CD14-positive monocyte (primary cell): ENCODE measurements around the gene BICDL1. TPM values are rescaled to one million over a fixed set of nuclear protein-coding genes. Genes with fewer than 3 reads are reported as not detected.
"Not testable (repeated sequence)": the region's sequence is repeated elsewhere in the genome, so short reads cannot be mapped to it uniquely, and the experiment has no call there.

Source experiments
- DNase-seq, 3 donors: peaks; one replicate each; pipeline ENCODE4 v3.0.0-alpha.2; 2011 to 2022
- H2AFZ ChIP-seq: 2 replicates; pipeline ENCODE4 v1.6.0; 2012; ENCODE audit warnings: mild to moderate bottlenecking, low read depth, low read length, inconsistent platforms; ENCODE audit not compliant: insufficient read depth, poor library complexity, severe bottlenecking
- H3K27ac ChIP-seq, 2 donors: 1 replicate in 1 of 2; 2 replicates in 1 of 2; pipeline ENCODE4 v1.5.1; 2012 to 2013; ENCODE audit warnings: low read length in 2 of 2, control low read depth in 1 of 2, inconsistent platforms in 1 of 2, low read depth in 1 of 2, mild to moderate bottlenecking in 1 of 2
- H3K27me3 ChIP-seq, 2 donors: one replicate each; pipeline versions ENCODE4 v1.6.0 to v1.6.1; 2011 to 2013; ENCODE audit warnings: low read length in 2 of 2; ENCODE audit not compliant: control insufficient read depth in 2 of 2, insufficient read depth in 2 of 2
- H3K36me3 ChIP-seq, 2 donors: replicated peaks in 1 of 2; 1 replicate in 1 of 2; 2 replicates in 1 of 2; pipeline versions ENCODE4 v1.5.1 to v1.6.1; 2012 to 2013; ENCODE audit warnings: low read length in 2 of 2, control low read depth in 1 of 2, inconsistent platforms in 1 of 2, mild to moderate bottlenecking in 1 of 2; ENCODE audit not compliant: insufficient read depth in 2 of 2, control insufficient read depth in 1 of 2
- H3K4me1 ChIP-seq, 2 donors: 1 replicate in 1 of 2; 2 replicates in 1 of 2; pipeline versions ENCODE4 v1.5.1 to v1.6.1; 2012 to 2013; ENCODE audit warnings: low read length in 2 of 2, control low read depth in 1 of 2, inconsistent platforms in 1 of 2, mild to moderate bottlenecking in 1 of 2, moderate library complexity in 1 of 2; ENCODE audit not compliant: insufficient read depth in 2 of 2, control insufficient read depth in 1 of 2
- H3K4me2 ChIP-seq: replicated peaks from 2 replicates; pipeline ENCODE3; 2012; ENCODE audit warnings: low read length, moderate library complexity, mild to moderate bottlenecking; ENCODE audit not compliant: poor library complexity, severe bottlenecking; ENCODE audit errors: extremely low read depth
- H3K4me3 ChIP-seq, 3 experiments: fragments of 200-600 bp in 1 of 3; sonication (generic) in 1 of 3; replicated peaks in 1 of 3; 1 replicate in 2 of 3; 2 replicates in 1 of 3; pipeline ENCODE4 v1.5.1; 2011 to 2013; ENCODE audit warnings: low read length in 3 of 3, mild to moderate bottlenecking in 3 of 3, control low read depth in 2 of 3, low read depth in 2 of 3, inconsistent platforms in 1 of 3, moderate library complexity in 1 of 3
- H3K79me2 ChIP-seq: 2 replicates; pipeline ENCODE4 v1.6.0; 2012; ENCODE audit warnings: mild to moderate bottlenecking, control low read depth, inconsistent platforms, low read length, moderate library complexity; ENCODE audit not compliant: insufficient read depth
- H3K9ac ChIP-seq: 2 replicates; pipeline ENCODE4 v1.6.0; 2017; ENCODE audit warnings: low read length, mild to moderate bottlenecking; ENCODE audit not compliant: insufficient read depth, poor library complexity, severe bottlenecking
- H3K9me3 ChIP-seq, 2 donors: replicated peaks in 1 of 2; 1 replicate in 1 of 2; 2 replicates in 1 of 2; pipeline versions ENCODE4 v1.5.1 to v1.6.1; 2012 to 2013; ENCODE audit warnings: low read length in 2 of 2, control low read depth in 1 of 2; ENCODE audit not compliant: control insufficient read depth in 1 of 2, insufficient read depth in 1 of 2
- H4K20me1 ChIP-seq: 2 replicates; pipeline ENCODE4 v1.6.0; 2012; ENCODE audit warnings: mild to moderate bottlenecking, low read length, control low read depth, moderate library complexity; ENCODE audit not compliant: insufficient read depth
- H3K27ac Mint-ChIP-seq, 7 donors: one replicate each; pipeline ENCODE4 v1.8.0; 2020; ENCODE audit warnings: mild to moderate bottlenecking in 7 of 7, mixed read lengths in 7 of 7, moderate library complexity in 6 of 7, inconsistent platforms in 2 of 7
- H3K27me3 Mint-ChIP-seq, 3 donors: one replicate each; pipeline ENCODE4 v1.8.0; 2021 to 2022; ENCODE audit warnings: low read depth in 3 of 3, mild to moderate bottlenecking in 3 of 3, mixed read lengths in 3 of 3, moderate library complexity in 3 of 3, inconsistent platforms in 1 of 3
- H3K36me3 Mint-ChIP-seq, 2 donors: one replicate each; pipeline ENCODE4 v1.8.0; 2020; ENCODE audit warnings: mixed read lengths in 2 of 2, inconsistent platforms in 1 of 2, mild to moderate bottlenecking in 1 of 2
- H3K4me1 Mint-ChIP-seq: one replicate; pipeline ENCODE4 v1.8.0; 2020; ENCODE audit warnings: mild to moderate bottlenecking, mixed read lengths
- H3K4me3 Mint-ChIP-seq, 2 donors: one replicate each; pipeline ENCODE4 v1.8.0; 2020; ENCODE audit warnings: mild to moderate bottlenecking in 2 of 2, mixed read lengths in 2 of 2, moderate library complexity in 1 of 2
- H3K9me3 Mint-ChIP-seq, 7 donors: one replicate each; pipeline ENCODE4 v1.8.0; 2020 to 2022; ENCODE audit warnings: mixed read lengths in 7 of 7, mild to moderate bottlenecking in 6 of 7, moderate library complexity in 6 of 7, inconsistent platforms in 2 of 7
- CTCF ChIP-seq: fragments of 200-600 bp; IDR thresholded peaks from one replicate; pipeline ENCODE4 v1.8.0; 2022; ENCODE audit warnings: antibody characterized with exemption, mild to moderate bottlenecking
- WGBS: methylation state at CpG from one replicate; pipeline ENCODE4 v1.1.5; 2013; ENCODE audit warnings: missing lambda C conversion rate; ENCODE audit not compliant: insufficient coverage; 5-methylcytosine and 5-hydroxymethylcytosine counted together
- intact Hi-C, 2 donors: fragments of 100-400 bp; cut with micrococcal nuclease; formaldehyde crosslinking; loops; one replicate each; pipeline versions ENCODE4 v1.15.0 to v1.15.1; 2023
- polyA plus RNA-seq, 3 donors: library from polyadenylated mRNA; depleted of rRNA in 1 of 3; unstranded in 2 of 3; stranded (reverse) in 1 of 3; fragments of 300-500 nt in 2 of 3; fragments of >200 nt in 1 of 3; fragmentation: Illumina TruSeq in 2 of 3; gene quantifications; 1 replicate in 2 of 3; 2 replicates in 1 of 3; pipeline ENCODE4 v1.2.3, GENCODE V29; 2012 to 2021

The BICDL1 gene
- polyA plus RNA-seq, 3 donors = 0.13 TPM; not detected in 2

GRCh38 chr12:120013659-120014380 is 24.8 kb downstream of the BICDL1 start:
- WGBS = 83% methylated on average over 2 of the region's 9 CpGs
- TF ChIP-seq CTCF = no peak

DNA sequence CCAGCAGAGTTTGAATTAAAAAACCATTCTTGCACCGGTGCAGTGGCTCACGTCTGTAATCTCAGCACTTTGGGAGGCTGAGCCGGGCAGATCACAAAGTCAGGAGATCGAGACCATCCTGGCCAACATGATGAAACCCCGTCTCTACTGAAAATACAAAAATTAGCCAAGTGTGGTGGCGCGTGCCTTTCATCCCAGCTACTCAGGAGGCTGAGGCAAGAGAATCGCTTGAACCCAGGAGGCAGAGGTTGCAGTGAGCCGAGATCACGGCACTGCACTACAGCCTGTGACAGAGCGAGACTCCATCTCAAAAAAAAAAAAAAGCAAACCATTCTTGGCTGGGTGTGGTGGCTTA is 25.3 kb downstream of the BICDL1 start:
- H3K4me3 ChIP-seq, H2AFZ ChIP-seq, H3K4me1 ChIP-seq, H3K4me3 Mint-ChIP-seq, H3K27me3 ChIP-seq, H3K27me3 Mint-ChIP-seq, H3K36me3 Mint-ChIP-seq, H3K4me2 ChIP-seq, H3K4me1 Mint-ChIP-seq, H3K9ac ChIP-seq, DNase-seq, H3K27ac ChIP-seq, H3K79me2 ChIP-seq, H3K36me3 ChIP-seq, H3K9me3 ChIP-seq, H3K9me3 Mint-ChIP-seq, intact Hi-C loops, H4K20me1 ChIP-seq: not testable (repeated sequence)
- peak overlapping the region in 1 of 7 donors; percentile 37 for H3K27ac Mint-ChIP-seq
- 97% methylated on average over 8 of the region's 11 CpGs for WGBS

More at GRCh38 chr12:120013659-120014380, 24.8 kb downstream of the BICDL1 start:
- Histone ChIP-seq H3K4me3 (no peak overlapping the region), H3K4me2 (no peak overlapping the region), H3K27ac (no peak overlapping the region), H4K20me1 (no peaks in the 10 kb centered on the region), H3K36me3 (no peaks in the 10 kb centered on the region), H3K27me3 (peaks cover 0 to 2% of the 10 kb centered on the region in 2 donors), H3K79me2 (no peaks in the 10 kb centered on the region), H3K9ac (no peak overlapping the region), H3K4me1 (no peaks in the 10 kb centered on the region), H2AFZ (no peak overlapping the region), H3K9me3 (no peaks in the 10 kb centered on the region)
- peaks cover 0 to 1% (median 0%) of the 10 kb centered on the region in 7 donors for H3K9me3 Mint-ChIP-seq
- no peaks in the 10 kb centered on the region for H3K4me1 Mint-ChIP-seq
- no peak overlapping the region for H3K27ac Mint-ChIP-seq
- intact Hi-C loops = no loop called here
- H3K4me3 Mint-ChIP-seq = no peak overlapping the region
- no peaks in the 10 kb centered on the region for H3K36me3 Mint-ChIP-seq
- H3K27me3 Mint-ChIP-seq = peaks cover 2 to 4% (median 3%) of the 10 kb centered on the region in 3 donors
- DNase-seq = no peak
